K562 (cell line): ENCODE results near the gene MTMR4. TPM values are rescaled to one million over a fixed set of nuclear protein-coding genes. Genes with fewer than 3 reads are reported as not detected.

ENCODE experiments used
- ATAC-seq: fragments of 200-7000 bp; cut with Tn5 transposase; 3 replicates; pipeline ENCODE4 v1.9.1; 2020; ENCODE audit warnings: moderate library complexity
- BruUV-seq: library from RNA; stranded (reverse); fragments of 400-500 nt; replicated peaks from 2 replicates; lab custom pipeline; 2021; lab: Mats Ljungman, UMichigan
- CTCF ChIA-PET: fragments of 300-600 bp; formaldehyde crosslinking; extraction: SDS; loops from one replicate; lab custom pipeline; 2021; ENCODE audit warnings: low intra/inter-chr PET ratio; lab: Yijun Ruan, JAX
- POLR2A ChIA-PET: fragments of 300-600, 350-650 bp; sonication (Branson Sonifier 250); formaldehyde crosslinking; extraction: SDS; loops from one replicate; lab custom pipeline; 2021; ENCODE audit warnings: antibody characterized with exemption, inconsistent platforms; lab: Yijun Ruan, JAX
- DNase-seq, 4 experiments: peaks; one replicate each; pipeline versions ENCODE4 v3.0.0 to v3.0.0-alpha.2; 2011 to 2018; ENCODE audit warnings: low spot score in 3 of 4, mixed read lengths in 3 of 4; ENCODE audit errors: extremely low read depth in 1 of 4
- FAIRE-seq: peaks from 2 replicates; lab custom pipeline; 2011; peaks lifted over from hg19 to GRCh38; lab: Jason Lieb, UNC
- H2AFZ ChIP-seq: 2 replicates; pipeline ENCODE4 v1.6.0; 2011; ENCODE audit warnings: low read depth, low read length, control low read depth, inconsistent platforms
- H3K27ac ChIP-seq: fragments of 200-600 bp; 3 replicates; pipeline ENCODE4 v1.8.0; 2011; ENCODE audit warnings: low read depth, mild to moderate bottlenecking, control low read depth, inconsistent platforms, low read length, moderate library complexity, mixed read lengths; ENCODE audit errors: extremely low read depth
- H3K27me3 ChIP-seq, 2 experiments: fragments of 300-600 bp in 1 of 2; 2 replicates in 1 of 2; 3 replicates in 1 of 2; pipeline versions ENCODE4 v1.6.0 to v1.8.0; 2011; ENCODE audit warnings: inconsistent platforms in 2 of 2, low read length in 2 of 2, mild to moderate bottlenecking in 1 of 2, mixed read lengths in 1 of 2, moderate library complexity in 1 of 2; ENCODE audit not compliant: control insufficient read depth in 2 of 2, insufficient read depth in 2 of 2
- H3K36me3 ChIP-seq: fragments of 300-600 bp; 3 replicates; pipeline ENCODE4 v1.8.0; 2011; ENCODE audit warnings: mild to moderate bottlenecking, low read length, inconsistent platforms; ENCODE audit not compliant: control insufficient read depth, insufficient read depth
- H3K4me1 ChIP-seq, 2 experiments: fragments of 200-600 bp in 1 of 2; replicated peaks in 1 of 2; 2 replicates in 1 of 2; 3 replicates in 1 of 2; pipeline versions ENCODE4 v1.5.1 to v1.8.0; 2011; ENCODE audit warnings: inconsistent platforms in 2 of 2, low read length in 2 of 2, mild to moderate bottlenecking in 1 of 2, mixed read lengths in 1 of 2, moderate library complexity in 1 of 2; ENCODE audit not compliant: control insufficient read depth in 2 of 2, insufficient read depth in 2 of 2
- H3K4me2 ChIP-seq: 2 replicates; pipeline ENCODE4 v1.6.1; 2011; ENCODE audit warnings: low read length, control low read depth, inconsistent platforms, mixed read lengths; ENCODE audit not compliant: insufficient read depth
- H3K4me3 ChIP-seq: fragments of 200-600 bp; sonication (generic), shearing (Covaris generic); 2 replicates; pipeline ENCODE4 v1.5.1; 2016; ENCODE audit warnings: control low read depth, inconsistent platforms
- H3K79me2 ChIP-seq: fragments of 200-600 bp; 3 replicates; pipeline ENCODE4 v1.8.0; 2011; ENCODE audit warnings: low read length, inconsistent platforms; ENCODE audit not compliant: control insufficient read depth, insufficient read depth
- H3K9ac ChIP-seq, 2 experiments: 2 replicates each; pipeline versions ENCODE4 v1.6.0 to v1.6.1; 2011; ENCODE audit warnings: low read depth in 2 of 2, low read length in 2 of 2, control low read depth in 1 of 2, inconsistent platforms in 1 of 2, mild to moderate bottlenecking in 1 of 2, mixed read lengths in 1 of 2; ENCODE audit not compliant: insufficient read depth in 1 of 2
- H3K9me1 ChIP-seq: one replicate; pipeline ENCODE4 v1.6.0; 2011; ENCODE audit warnings: inconsistent platforms, mild to moderate bottlenecking, low read length, moderate library complexity; ENCODE audit not compliant: control insufficient read depth, insufficient read depth
- H3K9me3 ChIP-seq: replicated peaks from 2 replicates; pipeline ENCODE4 v1.5.1; 2011; ENCODE audit warnings: low read depth, low read length, inconsistent platforms; ENCODE audit not compliant: control insufficient read depth, insufficient read depth
- H4K20me1 ChIP-seq: replicated peaks from 2 replicates; pipeline ENCODE4 v1.6.1; 2011; ENCODE audit warnings: low read length, inconsistent platforms, mixed read lengths; ENCODE audit not compliant: control insufficient read depth, insufficient read depth
- DACH1 ChIP-seq: fragments of 450-650 bp; IDR thresholded peaks from 2 replicates; pipeline ENCODE4 v1.6.1; 2018; ENCODE audit not compliant: partially characterized antibody
- ETV1 ChIP-seq: fragments of 450-650 bp; conservative IDR thresholded peaks from 2 replicates; pipeline ENCODE4 v1.6.1; 2016; ENCODE audit warnings: missing genetic modification characterization, control low read depth, low read depth, missing compliant biosample characterization
- MEIS2 ChIP-seq: fragments of 450-650 bp; IDR thresholded peaks from 2 replicates; pipeline ENCODE4 v1.6.1; 2014; ENCODE audit warnings: mild to moderate bottlenecking; ENCODE audit not compliant: partially characterized antibody
- MIER1 ChIP-seq: fragments of 450-650 bp; IDR thresholded peaks from 2 replicates; pipeline ENCODE4 v1.6.1; 2016; ENCODE audit warnings: antibody characterized with exemption, mild to moderate bottlenecking, low read depth
- RBBP5 ChIP-seq: fragments of 200-600 bp; sonication (generic); IDR thresholded peaks from 2 replicates; pipeline ENCODE4 v1.6.1; 2012; ENCODE audit warnings: borderline replicate concordance, mild to moderate bottlenecking, low read length, control low read depth, inconsistent platforms; ENCODE audit not compliant: insufficient read depth, poor library complexity, severe bottlenecking
- SIN3A ChIP-seq, 2 experiments: fragments of 150-350 bp in 1 of 2; IDR thresholded peaks; 2 replicates each; pipeline ENCODE4 v1.6.1; 2011 to 2016; ENCODE audit warnings: borderline replicate concordance in 2 of 2, low read depth in 2 of 2, low read length in 2 of 2, mild to moderate bottlenecking in 2 of 2, moderate library complexity in 2 of 2; ENCODE audit not compliant: control insufficient read depth in 1 of 2
- SMC3 ChIP-seq: conservative IDR thresholded peaks from 2 replicates; pipeline ENCODE4 v1.6.1; 2011; ENCODE audit warnings: low read depth, low read length, improper control_type of control experiment; ENCODE audit not compliant: insufficient read depth
- ZNF143 ChIP-seq: sonication (generic); formaldehyde crosslinking; IDR thresholded peaks from 2 replicates; pipeline ENCODE4 v1.9.0; 2022; ENCODE audit warnings: mild to moderate bottlenecking, missing genetic modification reagents
- ZNF644 ChIP-seq: fragments of 200-800 bp; sonication (Bioruptor generic); IDR thresholded peaks from 2 replicates; pipeline ENCODE4 v1.6.1; 2016; ENCODE audit warnings: low read depth, missing genetic modification characterization, missing compliant biosample characterization
- ZZZ3 ChIP-seq: fragments of 450-650 bp; IDR thresholded peaks from 2 replicates; pipeline ENCODE4 v1.6.1; 2016; ENCODE audit warnings: antibody characterized with exemption, mild to moderate bottlenecking, moderate library complexity
- WGBS: fragments of 100-300 bp; shearing (Covaris generic); methylation state at CpG from one replicate; pipeline ENCODE4 v1.1.6; 2016; ENCODE audit warnings: low coverage, mixed read lengths; ENCODE audit not compliant: insufficient coverage; ENCODE audit errors: missing lambda C conversion rate; 5-methylcytosine and 5-hydroxymethylcytosine counted together
- in situ Hi-C: fragments of 300-500 bp; cut with MboI; formaldehyde crosslinking; loops from 4 replicates; pipeline ENCODE4 v1.15.0; 2018; ENCODE audit warnings: inconsistent platforms, mixed read lengths
- intact Hi-C: fragments of 100-400 bp; cut with micrococcal nuclease; formaldehyde crosslinking; loops from 2 replicates; pipeline ENCODE4 v1.14.2; 2022
- polyA plus RNA-seq, 8 experiments: library from polyadenylated mRNA; depleted of rRNA in 4 of 8; stranded (reverse) in 5 of 8; unstranded in 3 of 8; fragments of >200 nt; fragmentation: Nextera tagmentation in 2 of 8; fragmentation: Illumina TruSeq in 1 of 8; extraction: Ambion mirVana in 2 of 8; extraction: Trizol in 1 of 8; gene quantifications; 2 replicates each; pipeline versions ENCODE4 v1.2.1 to v1.2.3, GENCODE V29; 2011 to 2014; ENCODE audit warnings: inconsistent platforms in 1 of 8, missing spikeins in 1 of 8
- total RNA-seq, 7 experiments: library from RNA; depleted of rRNA in 6 of 7; stranded (reverse); fragments of >200 nt in 6 of 7; fragmentation: Illumina TruSeq in 2 of 7; extraction: Trizol in 2 of 7; gene quantifications; 2 replicates each; pipeline versions ENCODE4 v1.2.1 to v1.2.3, GENCODE V29; 2011 to 2021; ENCODE audit warnings: low replicate concordance in 1 of 7
- TF ChIP-seq, protein P1 (sequence below): fragments of 450-650 bp; IDR thresholded peaks from 2 replicates; pipeline ENCODE4 v1.6.1; 2016; ENCODE audit warnings: antibody characterized with exemption
- TF ChIP-seq, protein P2 (sequence below): fragments of 450-650 bp; IDR thresholded peaks from 2 replicates; pipeline ENCODE4 v1.6.1; 2017; ENCODE audit warnings: antibody characterized with exemption
- TF ChIP-seq, protein P3 (sequence below), 2 experiments: IDR thresholded peaks in 1 of 2; conservative IDR thresholded peaks in 1 of 2; 2 replicates each; pipeline ENCODE4 v1.6.1; 2016; ENCODE audit warnings: low read depth in 2 of 2, mild to moderate bottlenecking in 1 of 2, missing compliant biosample characterization in 1 of 2, missing genetic modification characterization in 1 of 2, moderate library complexity in 1 of 2

MTMR4 gene
- total and polyA plus RNA-seq, 9 of the 15 experiments (the other 6 are each of a cell fraction or from before 2014, with no cell fraction given) = 8.8 to 45.7 (median 28.7) TPM

DNA sequence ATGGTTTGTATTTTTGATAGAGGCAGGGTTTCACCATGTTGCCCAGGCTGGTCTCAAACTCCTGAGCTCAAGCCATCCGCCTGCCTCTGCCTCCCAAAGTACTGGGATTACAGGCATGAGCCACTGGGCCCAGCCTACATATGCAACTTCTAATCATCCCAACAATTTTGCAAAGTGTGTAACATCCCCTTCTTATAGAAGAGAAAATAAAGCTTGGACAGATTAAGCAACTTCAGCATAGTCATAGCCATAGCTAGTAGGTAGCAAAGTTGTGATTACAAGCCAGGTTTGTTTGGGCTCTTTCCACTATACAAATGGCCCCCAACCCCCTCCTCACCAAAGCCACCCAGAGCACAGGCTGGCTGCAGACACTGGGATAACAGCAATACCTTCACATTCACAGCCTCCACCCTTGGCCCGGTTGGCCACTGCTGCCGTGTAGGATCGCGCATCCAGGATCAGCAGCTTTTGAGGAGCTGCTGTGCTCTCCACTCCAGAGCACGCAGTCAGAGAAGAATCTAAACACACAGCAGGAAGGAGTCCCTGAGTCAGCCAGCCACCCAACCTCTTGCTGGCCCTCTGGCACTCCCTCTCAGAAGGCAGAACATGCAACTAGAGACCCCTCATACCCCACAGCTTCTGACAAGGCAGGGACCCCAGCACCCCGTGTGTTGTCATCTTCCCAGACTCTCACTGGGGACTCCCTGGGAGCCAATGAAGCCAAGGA, 7.9 kb downstream of the MTMR4 start:
- intact Hi-C loops = no loop called here
- Histone ChIP-seq H2AFZ (no peak overlapping the region), H3K9me1 (no peaks in the 10 kb centered on the region), H3K36me3 (peaks cover 95% of the 10 kb centered on the region), H3K27ac (no peak overlapping the region), H3K4me1 (no peaks in the 10 kb centered on the region), H3K79me2 (no peaks in the 10 kb centered on the region), H3K4me3 (no peak overlapping the region), H4K20me1 (no peaks in the 10 kb centered on the region), H3K9me3 (no peaks in the 10 kb centered on the region), H3K4me2 (no peak overlapping the region), H3K9ac (0 out of 4 replicates have a peak overlapping the region, but pooled peaks of 1 of the 2 experiments have one; percentile 36), H3K27me3 (no peaks in the 10 kb centered on the region)
- DNase-seq (no peak), FAIRE-seq (no peak), ATAC-seq (no peak)
- BruUV-seq = no TSS peak
- 94% methylated on average over 7 of the region's 7 CpGs for WGBS
- ChIA-PET POLR2A (interaction anchor here (0.6 to 5.4 kb wide), 6 partner anchors 9 to 525 kb away, joined by 3 to 26 read pairs (median 3); partner anchors contain the start of gene MTMR4), CTCF (no interaction called here)
- in situ Hi-C loops = no loop called here
- TF ChIP-seq ZZZ3 = no peak
- TF ChIP-seq ZNF644 (tag) = no peak
- TF ChIP-seq, protein P1, sequence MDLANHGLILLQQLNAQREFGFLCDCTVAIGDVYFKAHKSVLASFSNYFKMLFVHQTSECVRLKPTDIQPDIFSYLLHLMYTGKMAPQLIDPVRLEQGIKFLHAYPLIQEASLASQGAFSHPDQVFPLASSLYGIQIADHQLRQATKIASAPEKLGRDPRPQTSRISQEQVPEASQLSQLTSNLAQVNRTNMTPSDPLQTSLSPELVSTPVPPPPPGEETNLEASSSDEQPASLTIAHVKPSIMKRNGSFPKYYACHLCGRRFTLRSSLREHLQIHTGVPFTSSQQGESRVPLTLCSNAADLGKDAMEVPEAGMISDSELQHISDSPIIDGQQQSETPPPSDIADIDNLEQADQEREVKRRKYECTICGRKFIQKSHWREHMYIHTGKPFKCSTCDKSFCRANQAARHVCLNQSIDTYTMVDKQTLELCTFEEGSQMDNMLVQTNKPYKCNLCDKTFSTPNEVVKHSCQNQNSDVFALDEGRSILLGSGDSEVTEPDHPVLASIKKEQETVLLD = no peak
- TF ChIP-seq DACH1 = no peak
- TF ChIP-seq, protein P2, sequence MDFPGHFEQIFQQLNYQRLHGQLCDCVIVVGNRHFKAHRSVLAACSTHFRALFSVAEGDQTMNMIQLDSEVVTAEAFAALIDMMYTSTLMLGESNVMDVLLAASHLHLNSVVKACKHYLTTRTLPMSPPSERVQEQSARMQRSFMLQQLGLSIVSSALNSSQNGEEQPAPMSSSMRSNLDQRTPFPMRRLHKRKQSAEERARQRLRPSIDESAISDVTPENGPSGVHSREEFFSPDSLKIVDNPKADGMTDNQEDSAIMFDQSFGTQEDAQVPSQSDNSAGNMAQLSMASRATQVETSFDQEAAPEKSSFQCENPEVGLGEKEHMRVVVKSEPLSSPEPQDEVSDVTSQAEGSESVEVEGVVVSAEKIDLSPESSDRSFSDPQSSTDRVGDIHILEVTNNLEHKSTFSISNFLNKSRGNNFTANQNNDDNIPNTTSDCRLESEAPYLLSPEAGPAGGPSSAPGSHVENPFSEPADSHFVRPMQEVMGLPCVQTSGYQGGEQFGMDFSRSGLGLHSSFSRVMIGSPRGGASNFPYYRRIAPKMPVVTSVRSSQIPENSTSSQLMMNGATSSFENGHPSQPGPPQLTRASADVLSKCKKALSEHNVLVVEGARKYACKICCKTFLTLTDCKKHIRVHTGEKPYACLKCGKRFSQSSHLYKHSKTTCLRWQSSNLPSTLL = no peak
- TF ChIP-seq RBBP5 = no peak
- no peak for TF ChIP-seq MIER1
- no peak for TF ChIP-seq ETV1 (tag)
- no peak for TF ChIP-seq SIN3A (IDR thresholded peaks at IDR 0.05; ENCODE audit: borderline replicate concordance in 2 of 2, control insufficient read depth in 1 of 2, low read depth in 2 of 2, low read length in 2 of 2)
- TF ChIP-seq ZNF143 = no peak
- no peak for TF ChIP-seq SMC3
- no peak for TF ChIP-seq MEIS2
- TF ChIP-seq, protein P3, sequence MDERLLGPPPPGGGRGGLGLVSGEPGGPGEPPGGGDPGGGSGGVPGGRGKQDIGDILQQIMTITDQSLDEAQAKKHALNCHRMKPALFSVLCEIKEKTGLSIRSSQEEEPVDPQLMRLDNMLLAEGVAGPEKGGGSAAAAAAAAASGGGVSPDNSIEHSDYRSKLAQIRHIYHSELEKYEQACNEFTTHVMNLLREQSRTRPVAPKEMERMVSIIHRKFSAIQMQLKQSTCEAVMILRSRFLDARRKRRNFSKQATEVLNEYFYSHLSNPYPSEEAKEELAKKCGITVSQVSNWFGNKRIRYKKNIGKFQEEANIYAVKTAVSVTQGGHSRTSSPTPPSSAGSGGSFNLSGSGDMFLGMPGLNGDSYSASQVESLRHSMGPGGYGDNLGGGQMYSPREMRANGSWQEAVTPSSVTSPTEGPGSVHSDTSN (CRISPR knock-in tag; IDR thresholded peaks at IDR 0.05; ENCODE audit: low read depth) = no peak
- TF ChIP-seq, protein P3 (tag; conservative IDR thresholded peaks at IDR 0.05; ENCODE audit: low read depth) = no peak
